KMS-11 (cell line): ENCODE data around the gene ZNF423.

Experiments used
- H2AFZ ChIP-seq: fragments of 200-600 bp; sonication (generic); 2 replicates; pipeline ENCODE4 v1.6.1; 2016; ENCODE audit warnings: antibody characterized with exemption, mixed run types, low read depth
- H3K27ac ChIP-seq: fragments of 200-600 bp; sonication (generic); 2 replicates; pipeline ENCODE4 v1.6.1; 2016; ENCODE audit warnings: mild to moderate bottlenecking, mixed run types
- H3K27me3 ChIP-seq: fragments of 200-600 bp; sonication (generic); 2 replicates; pipeline ENCODE4 v1.6.1; 2017; ENCODE audit warnings: mild to moderate bottlenecking, low read depth, mixed run types, moderate library complexity; ENCODE audit not compliant: insufficient read depth
- H3K36me3 ChIP-seq: fragments of 200-600 bp; sonication (generic); 2 replicates; pipeline ENCODE4 v1.6.1; 2017; ENCODE audit warnings: mild to moderate bottlenecking, mixed run types; ENCODE audit not compliant: insufficient read depth
- H3K4me1 ChIP-seq: fragments of 200-600 bp; sonication (generic); 2 replicates; pipeline ENCODE4 v1.6.1; 2016; ENCODE audit warnings: mild to moderate bottlenecking, low read depth, mixed run types; ENCODE audit not compliant: poor library complexity, severe bottlenecking
- H3K4me2 ChIP-seq: fragments of 200-600 bp; sonication (generic); 2 replicates; pipeline ENCODE4 v1.7.0; 2016; ENCODE audit warnings: mild to moderate bottlenecking, mixed run types
- H3K4me3 ChIP-seq: fragments of 200-600 bp; sonication (generic); IDR thresholded peaks from 2 replicates; pipeline ENCODE4 v1.6.1; 2017; ENCODE audit warnings: low read depth, low read length, mixed read lengths; ENCODE audit not compliant: insufficient read depth
- H3K79me2 ChIP-seq: fragments of 200-600 bp; sonication (generic); 2 replicates; pipeline ENCODE4 v1.6.1; 2016; ENCODE audit warnings: low read depth, mixed run types; ENCODE audit not compliant: insufficient read depth
- H3K9ac ChIP-seq: fragments of 200-600 bp; sonication (generic); 2 replicates; pipeline ENCODE4 v1.6.1; 2016; ENCODE audit warnings: mild to moderate bottlenecking, mixed run types
- H4K20me1 ChIP-seq: fragments of 200-600 bp; sonication (generic); 2 replicates; pipeline ENCODE4 v1.6.1; 2016; ENCODE audit warnings: mild to moderate bottlenecking, mixed run types; ENCODE audit not compliant: insufficient read depth
- TF ChIP-seq, protein P1 (sequence below): fragments of 200-600 bp; sonication (generic); conservative IDR thresholded peaks from 2 replicates; pipeline ENCODE4 v1.6.1; 2017; ENCODE audit warnings: low read depth, mild to moderate bottlenecking, antibody characterized with exemption, low read length, moderate library complexity, mixed read lengths

Gene ZNF423

DNA sequence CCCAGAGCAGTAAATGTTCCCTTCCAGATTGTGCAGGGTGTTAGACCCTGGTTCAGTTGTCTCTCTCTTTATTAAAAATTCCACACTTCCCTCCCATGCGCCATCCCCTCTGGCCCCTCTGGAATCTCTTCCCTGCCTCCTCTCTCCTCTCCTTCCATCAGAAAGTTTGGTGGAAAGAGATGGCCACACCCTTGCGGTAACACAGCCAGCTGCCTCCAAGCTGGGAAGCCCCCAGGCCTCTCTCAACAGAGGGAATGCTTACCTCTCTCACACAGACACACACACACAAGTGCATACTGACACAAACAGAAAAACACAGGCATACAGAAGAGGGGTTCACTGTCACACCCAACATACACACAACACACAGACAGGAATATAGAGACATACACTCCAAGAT lies 261.8 kb downstream of the ZNF423 start:
- Histone ChIP-seq H3K79me2 (no peaks in the 10 kb centered on the region), H3K4me1 (peaks cover 10% of the 10 kb centered on the region), H3K4me2 (no peak overlapping the region), H3K27me3 (no peaks in the 10 kb centered on the region), H3K36me3 (no peaks in the 10 kb centered on the region), H4K20me1 (no peaks in the 10 kb centered on the region), H3K27ac (no peak overlapping the region), H2AFZ (no peak overlapping the region), H3K9ac (no peak overlapping the region), H3K4me3 (no peak overlapping the region)
- TF ChIP-seq, protein P1, sequence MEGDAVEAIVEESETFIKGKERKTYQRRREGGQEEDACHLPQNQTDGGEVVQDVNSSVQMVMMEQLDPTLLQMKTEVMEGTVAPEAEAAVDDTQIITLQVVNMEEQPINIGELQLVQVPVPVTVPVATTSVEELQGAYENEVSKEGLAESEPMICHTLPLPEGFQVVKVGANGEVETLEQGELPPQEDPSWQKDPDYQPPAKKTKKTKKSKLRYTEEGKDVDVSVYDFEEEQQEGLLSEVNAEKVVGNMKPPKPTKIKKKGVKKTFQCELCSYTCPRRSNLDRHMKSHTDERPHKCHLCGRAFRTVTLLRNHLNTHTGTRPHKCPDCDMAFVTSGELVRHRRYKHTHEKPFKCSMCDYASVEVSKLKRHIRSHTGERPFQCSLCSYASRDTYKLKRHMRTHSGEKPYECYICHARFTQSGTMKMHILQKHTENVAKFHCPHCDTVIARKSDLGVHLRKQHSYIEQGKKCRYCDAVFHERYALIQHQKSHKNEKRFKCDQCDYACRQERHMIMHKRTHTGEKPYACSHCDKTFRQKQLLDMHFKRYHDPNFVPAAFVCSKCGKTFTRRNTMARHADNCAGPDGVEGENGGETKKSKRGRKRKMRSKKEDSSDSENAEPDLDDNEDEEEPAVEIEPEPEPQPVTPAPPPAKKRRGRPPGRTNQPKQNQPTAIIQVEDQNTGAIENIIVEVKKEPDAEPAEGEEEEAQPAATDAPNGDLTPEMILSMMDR = no peak

DNA sequence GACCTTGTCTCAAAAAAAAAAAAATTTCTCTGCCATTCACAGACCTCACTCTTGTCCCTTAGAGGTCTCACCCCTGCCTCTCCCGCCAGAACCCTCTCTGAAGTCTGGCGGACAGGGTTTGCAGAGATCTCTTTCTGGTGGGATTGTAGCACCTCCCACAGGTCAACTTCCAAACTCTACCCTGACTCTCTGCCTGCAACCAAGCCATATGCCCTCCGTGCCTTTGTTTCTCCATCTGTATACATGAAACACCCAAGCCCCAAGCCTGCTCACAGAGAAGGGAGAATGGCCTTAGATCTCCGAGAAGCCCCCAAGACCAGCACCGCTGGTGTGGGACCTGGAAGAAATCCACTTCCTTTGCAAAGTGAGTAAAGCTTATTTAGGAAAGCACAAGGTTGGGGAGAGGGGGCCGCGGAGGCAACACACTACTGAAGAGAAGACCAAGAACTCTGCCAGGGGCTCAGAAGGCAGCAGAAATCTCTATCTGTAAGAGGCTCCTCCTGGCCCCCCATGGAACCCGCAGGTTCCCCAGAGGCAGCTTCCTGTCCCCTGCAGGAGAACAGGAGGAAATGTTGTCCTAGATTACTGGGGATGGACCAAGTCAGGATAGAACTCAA lies 262.4 kb downstream of the ZNF423 start:
- Histone ChIP-seq H2AFZ (no peak overlapping the region), H3K79me2 (no peaks in the 10 kb centered on the region), H3K27me3 (no peaks in the 10 kb centered on the region), H3K9ac (no peak overlapping the region), H3K4me3 (no peak overlapping the region), H3K27ac (no peak overlapping the region), H3K4me1 (peaks cover 3% of the 10 kb centered on the region), H4K20me1 (no peaks in the 10 kb centered on the region), H3K4me2 (no peak overlapping the region), H3K36me3 (no peaks in the 10 kb centered on the region)
- TF ChIP-seq, protein P1 = no peak

DNA sequence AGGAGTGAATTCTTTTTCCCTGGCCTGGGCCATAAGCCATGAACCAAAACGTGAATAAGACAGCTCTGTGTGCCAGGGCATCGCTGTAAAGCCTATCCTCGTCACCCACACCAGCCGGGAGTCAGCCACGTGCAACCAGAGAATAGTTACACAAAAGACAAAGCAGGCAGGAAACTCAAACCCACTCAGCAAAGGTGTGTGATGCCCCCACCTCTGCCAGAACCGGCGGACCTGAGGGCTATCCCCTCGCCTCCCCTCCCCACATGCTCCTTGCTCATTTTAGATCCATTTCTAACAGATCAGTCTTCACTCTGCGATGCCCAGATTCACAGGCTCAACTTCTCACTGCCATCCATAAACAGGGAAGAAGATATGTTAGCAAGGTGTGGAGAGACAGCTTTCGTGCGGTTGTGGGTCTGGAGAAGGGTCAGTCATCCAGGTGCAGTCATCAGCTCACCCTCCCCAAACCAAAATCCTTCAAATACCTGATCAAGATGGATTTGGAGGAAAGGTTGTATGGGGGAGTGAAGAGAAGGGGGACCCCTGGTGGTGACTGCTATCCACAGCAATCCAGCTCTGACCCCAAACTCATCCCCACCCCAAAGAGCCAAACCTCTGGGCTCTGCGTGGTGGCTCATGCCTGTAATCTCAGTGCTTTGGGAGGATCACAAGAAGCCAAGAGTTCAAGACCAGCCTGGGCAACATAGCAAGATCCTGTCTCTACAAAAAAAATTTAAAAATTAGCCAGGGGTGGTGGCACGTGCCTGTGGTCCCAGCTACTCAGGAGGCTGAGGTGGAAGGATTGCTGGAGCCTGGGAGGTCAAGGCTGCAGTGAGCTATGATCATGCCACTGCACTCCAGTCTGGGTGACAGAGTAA lies 263.1 kb downstream of the ZNF423 start:
- Histone ChIP-seq H3K79me2 (no peaks in the 10 kb centered on the region), H4K20me1 (no peaks in the 10 kb centered on the region), H3K36me3 (no peaks in the 10 kb centered on the region), H2AFZ (no peak overlapping the region), H3K4me1 (no peaks in the 10 kb centered on the region), H3K4me2 (no peak overlapping the region), H3K4me3 (no peak overlapping the region), H3K9ac (no peak overlapping the region), H3K27ac (no peak overlapping the region), H3K27me3 (no peaks in the 10 kb centered on the region)
- TF ChIP-seq, protein P1 = peak; percentile 82

DNA sequence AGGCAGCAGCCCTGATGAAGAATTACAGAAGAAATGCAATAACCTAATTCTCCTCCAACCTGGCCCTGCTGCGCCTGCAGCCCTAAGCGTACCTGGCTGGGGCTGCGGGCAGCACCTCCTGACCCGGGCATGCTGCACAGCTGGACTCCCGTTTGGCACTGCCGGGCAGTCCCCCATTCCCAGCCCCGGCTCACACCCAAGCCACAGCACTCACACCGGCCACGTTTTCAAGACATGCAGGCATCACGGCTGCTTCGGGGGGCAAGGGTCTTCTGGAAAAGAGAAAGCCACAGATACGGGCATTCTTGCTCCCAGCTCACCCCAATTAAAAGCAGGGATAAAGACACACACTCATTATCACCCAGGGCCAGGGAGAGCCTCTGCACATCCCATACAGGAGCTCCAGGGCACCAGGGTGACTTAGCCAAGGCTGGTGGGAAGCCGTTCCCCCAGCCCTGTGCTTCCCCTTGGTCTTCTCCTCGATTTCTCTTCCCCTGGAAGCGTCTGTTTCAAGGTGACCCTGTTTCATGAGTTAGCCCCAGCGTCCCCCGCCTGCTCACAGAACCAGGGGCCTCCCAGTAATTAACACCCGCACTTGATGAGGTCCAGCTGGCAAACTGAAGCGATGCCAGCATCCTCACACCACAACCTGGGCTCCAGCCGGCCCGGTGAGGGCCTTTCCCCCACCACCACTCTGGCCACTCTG lies 265.6 kb downstream of the ZNF423 start:
- Histone ChIP-seq H4K20me1 (no peaks in the 10 kb centered on the region), H3K9ac (no peak overlapping the region), H3K4me1 (no peaks in the 10 kb centered on the region), H2AFZ (no peak overlapping the region), H3K4me3 (no peak overlapping the region), H3K27ac (no peak overlapping the region), H3K27me3 (no peaks in the 10 kb centered on the region), H3K36me3 (no peaks in the 10 kb centered on the region), H3K4me2 (no peak overlapping the region), H3K79me2 (no peaks in the 10 kb centered on the region)
- TF ChIP-seq, protein P1 = no peak
